Liver (tissue), 9 donors: ENCODE measurements around the gene ZDHHC5. TPM values are rescaled to one million over a fixed set of nuclear protein-coding genes. Genes with fewer than 3 reads are reported as not detected.

Source experiments
- DNase-seq: peaks from one replicate; pipeline ENCODE4 v3.0.0-alpha.2; 2017; ENCODE audit warnings: low spot score
- H3K27ac ChIP-seq, 2 donors: one replicate each; pipeline ENCODE4 v1.7.0; 2013; ENCODE audit warnings: inconsistent platforms in 2 of 2, low read length in 2 of 2, control low read depth in 1 of 2, low read depth in 1 of 2, mild to moderate bottlenecking in 1 of 2
- H3K27me3 ChIP-seq, 4 donors: one replicate each; pipeline versions ENCODE4 v1.6.1 to v1.7.0; 2013; ENCODE audit warnings: low read length in 3 of 4, inconsistent platforms in 1 of 4, mild to moderate bottlenecking in 1 of 4, moderate library complexity in 1 of 4; ENCODE audit not compliant: control insufficient read depth in 4 of 4, insufficient read depth in 4 of 4
- H3K36me3 ChIP-seq, 4 donors: one replicate each; pipeline versions ENCODE4 v1.6.1 to v1.7.0; 2013; ENCODE audit warnings: low read length in 3 of 4, mild to moderate bottlenecking in 3 of 4, low read depth in 1 of 4, moderate library complexity in 1 of 4; ENCODE audit not compliant: control insufficient read depth in 4 of 4, insufficient read depth in 3 of 4
- H3K4me1 ChIP-seq, 4 donors: one replicate each; pipeline versions ENCODE4 v1.6.1 to v1.7.0; 2013; ENCODE audit warnings: low read length in 3 of 4, mild to moderate bottlenecking in 3 of 4, moderate library complexity in 1 of 4; ENCODE audit not compliant: control insufficient read depth in 4 of 4, insufficient read depth in 4 of 4
- H3K4me3 ChIP-seq, 3 donors: one replicate each; pipeline versions ENCODE4 v1.6.1 to v1.7.0; 2013; ENCODE audit warnings: low read length in 3 of 3, control low read depth in 1 of 3, low read depth in 1 of 3, mild to moderate bottlenecking in 1 of 3
- H3K9ac ChIP-seq, 2 donors: one replicate each; pipeline ENCODE4 v1.7.0; 2013; ENCODE audit warnings: low read length in 2 of 2, mild to moderate bottlenecking in 2 of 2, moderate library complexity in 2 of 2, control low read depth in 1 of 2, low read depth in 1 of 2
- H3K9me3 ChIP-seq, 4 donors: one replicate each; pipeline versions ENCODE4 v1.6.1 to v1.7.0; 2013; ENCODE audit warnings: low read length in 3 of 4; ENCODE audit not compliant: control insufficient read depth in 4 of 4
- ATF3 ChIP-seq: IDR thresholded peaks from 2 replicates; pipeline ENCODE4 v1.6.1; 2016; ENCODE audit warnings: antibody characterized with exemption
- EGR1 ChIP-seq, 2 donors: IDR thresholded peaks; 2 replicates each; pipeline ENCODE4 v1.6.1; 2016 to 2018; ENCODE audit warnings: antibody characterized with exemption in 2 of 2, low read depth in 2 of 2
- FOXA1 ChIP-seq: IDR thresholded peaks from 2 replicates; pipeline ENCODE4 v1.6.1; 2016; ENCODE audit warnings: antibody characterized with exemption
- FOXA2 ChIP-seq: IDR thresholded peaks from 2 replicates; pipeline ENCODE4 v1.6.1; 2016; ENCODE audit warnings: antibody characterized with exemption
- GABPA ChIP-seq, 2 donors: IDR thresholded peaks in 1 of 2; conservative IDR thresholded peaks in 1 of 2; 2 replicates each; pipeline ENCODE4 v1.6.1; 2016; ENCODE audit warnings: antibody characterized with exemption in 2 of 2, mild to moderate bottlenecking in 1 of 2, moderate library complexity in 1 of 2
- HNF4A ChIP-seq, 2 donors: conservative IDR thresholded peaks; 2 replicates each; pipeline ENCODE4 v1.6.1; 2016; ENCODE audit warnings: antibody characterized with exemption in 2 of 2, mild to moderate bottlenecking in 2 of 2
- JUND ChIP-seq, 2 donors: IDR thresholded peaks; 2 replicates each; pipeline ENCODE4 v1.6.1; 2016; ENCODE audit warnings: antibody characterized with exemption in 2 of 2
- MAX ChIP-seq: IDR thresholded peaks from 2 replicates; pipeline ENCODE4 v1.6.1; 2016; ENCODE audit warnings: antibody characterized with exemption
- RAD21 ChIP-seq, 2 donors: IDR thresholded peaks; 2 replicates each; pipeline ENCODE4 v1.6.1; 2016; ENCODE audit warnings: antibody characterized with exemption in 2 of 2, mild to moderate bottlenecking in 2 of 2
- REST ChIP-seq: IDR thresholded peaks from 2 replicates; pipeline ENCODE4 v1.6.1; 2016; ENCODE audit warnings: antibody characterized with exemption, mild to moderate bottlenecking
- RXRA ChIP-seq, 2 donors: IDR thresholded peaks; 2 replicates each; pipeline ENCODE4 v1.6.1; 2017 to 2018; ENCODE audit warnings: antibody characterized with exemption in 2 of 2, mild to moderate bottlenecking in 1 of 2
- SP1 ChIP-seq: IDR thresholded peaks from 2 replicates; pipeline ENCODE4 v1.6.1; 2018; ENCODE audit warnings: antibody characterized with exemption, mild to moderate bottlenecking
- TAF1 ChIP-seq: conservative IDR thresholded peaks from 2 replicates; pipeline ENCODE4 v1.6.1; 2016; ENCODE audit warnings: antibody characterized with exemption, mild to moderate bottlenecking
- YY1 ChIP-seq: IDR thresholded peaks from 2 replicates; pipeline ENCODE4 v1.6.1; 2016; ENCODE audit warnings: antibody characterized with exemption, mild to moderate bottlenecking
- ZBTB33 ChIP-seq: IDR thresholded peaks from 2 replicates; pipeline ENCODE4 v1.6.1; 2016; ENCODE audit warnings: antibody characterized with exemption
- WGBS: extraction: QIAGEN DNeasy Blood & Tissue Kit; methylation state at CpG from one replicate; pipeline ENCODE4 v1.1.7; 2013; 5-methylcytosine and 5-hydroxymethylcytosine counted together
- polyA plus RNA-seq, 2 donors: library from polyadenylated mRNA; stranded (reverse) in 1 of 2; unstranded in 1 of 2; fragments of 200-250 nt in 1 of 2; fragments of >200 nt in 1 of 2; fragmentation: Nextera tagmentation in 1 of 2; extraction: Ambion mirVana in 1 of 2; gene quantifications; one replicate each; pipeline versions ENCODE4 v1.2.1 to v1.2.3, GENCODE V29; 2013 to 2015
- total RNA-seq, 2 donors: library from RNA; depleted of rRNA; stranded (reverse); fragments of >200 nt; gene quantifications; one replicate each; pipeline ENCODE4 v1.2.3, GENCODE V29; 2014
- donor health status: healthy.
- donor health status: healthy.
- donor health status: healthy.
- donor health status: healthy.
- donor health status: healthy.

Gene ZDHHC5
- total and polyA plus RNA-seq, 4 donors = 7.2 to 31.4 (median 26.1) TPM

- Histone ChIP-seq H3K4me3 (no peak overlapping the region), H3K4me1 (peaks cover 3 to 17% (median 8%) of the 10 kb centered on the region in 4 donors), H3K9ac (no peak overlapping the region), H3K9me3 (no peaks in the 10 kb centered on the region), H3K27me3 (no peaks in the 10 kb centered on the region), H3K27ac (no peak overlapping the region), H3K36me3 (peaks cover 9 to 25% (median 16%) of the 10 kb centered on the region in 4 donors)
- 93% methylated on average over 14 of the region's 14 CpGs for WGBS
- no peak for DNase-seq
- TF ChIP-seq HNF4A (conservative IDR thresholded peaks at IDR 0.05) (no peak), MAX (no peak)
Observed at GRCh38 chr11:57659669-57660068, 8.2 kb upstream of the ZDHHC5 start.

GRCh38 chr11:57662893-57663292 lies 5.0 kb upstream of the ZDHHC5 start:
- no peaks in the 10 kb centered on the region for H3K9me3 ChIP-seq
- H3K27me3 ChIP-seq = no peaks in the 10 kb centered on the region
- peaks cover 9 to 25% (median 16%) of the 10 kb centered on the region in 4 donors for H3K36me3 ChIP-seq
- H3K4me1 ChIP-seq = peaks cover 3 to 22% (median 15%) of the 10 kb centered on the region in 4 donors
- H3K27ac ChIP-seq = no peak overlapping the region
- H3K9ac ChIP-seq = no peak overlapping the region
- no peak for DNase-seq
- WGBS = 71% methylated on average over 4 of the region's 4 CpGs
- TF ChIP-seq EGR1 (IDR thresholded peaks at IDR 0.05; ENCODE audit: low read depth in 2 of 2) (no peak), RAD21 (IDR thresholded peaks at IDR 0.05) (peak; percentile 39 to 58)
- H3K4me3 ChIP-seq = no peak overlapping the region

- no peaks in the 10 kb centered on the region for H3K9me3 ChIP-seq
- H3K4me1 ChIP-seq = peaks cover 0 to 14% (median 11%) of the 10 kb centered on the region in 4 donors
- TF ChIP-seq RXRA (IDR thresholded peaks at IDR 0.05) (no peak), FOXA1 (no peak), HNF4A (conservative IDR thresholded peaks at IDR 0.05) (no peak), ATF3 (no peak), TAF1 (no peak), GABPA (IDR thresholded peaks at IDR 0.05 in 1 of 2, conservative IDR thresholded peaks at IDR 0.05 in 1 of 2) (no peak)
- H3K27me3 ChIP-seq = no peaks in the 10 kb centered on the region
- no peak overlapping the region for H3K4me3 ChIP-seq
- H3K36me3 ChIP-seq = peaks cover 9 to 25% (median 16%) of the 10 kb centered on the region in 4 donors
- no peak overlapping the region for H3K9ac ChIP-seq
- 83% methylated on average over 9 of the region's 9 CpGs for WGBS
- H3K27ac ChIP-seq = no peak overlapping the region
- DNase-seq = no peak
Observed at GRCh38 chr11:57663975-57664374, 3.9 kb upstream of the ZDHHC5 start.

GRCh38 chr11:57667117-57667735 lies 688 bp upstream of the ZDHHC5 start:
- peaks cover 2 to 23% (median 16%) of the 10 kb centered on the region in 4 donors for H3K4me1 ChIP-seq
- DNase-seq = peak; percentile 85
- H3K27ac ChIP-seq = peak overlapping the region; percentile 97 to 99
- WGBS = under 1% methylated on average over 29 of the region's 29 CpGs
- H3K4me3 ChIP-seq = peak overlapping the region; percentile 66 to 98 (median 96)
- no peaks in the 10 kb centered on the region for H3K9me3 ChIP-seq
- peak overlapping the region; percentile 95 to 98 for H3K9ac ChIP-seq
- peaks cover 0 to 9% (median 4%) of the 10 kb centered on the region in 4 donors for H3K36me3 ChIP-seq
- H3K27me3 ChIP-seq = no peaks in the 10 kb centered on the region
- TF ChIP-seq FOXA1 (no peak), RAD21 (IDR thresholded peaks at IDR 0.05) (peak in 1 of 2 donors; percentile 18), EGR1 (IDR thresholded peaks at IDR 0.05; ENCODE audit: low read depth in 2 of 2) (peak in 1 of 2 donors; percentile 46), HNF4A (conservative IDR thresholded peaks at IDR 0.05) (peak in 1 of 2 donors; percentile 75), JUND (IDR thresholded peaks at IDR 0.05) (peak in 1 of 2 donors; percentile 61), FOXA2 (no peak), SP1 (peak; percentile 94), REST (peak; percentile 67), ZBTB33 (no peak), YY1 (peak; percentile 80), MAX (no peak), RXRA (IDR thresholded peaks at IDR 0.05) (peak; percentile 52 to 57), ATF3 (peak; percentile 53), GABPA (IDR thresholded peaks at IDR 0.05 in 1 of 2, conservative IDR thresholded peaks at IDR 0.05 in 1 of 2) (peak; percentile 59 to 85)
